ENCODE results near the gene SF3A1. TPM values are rescaled to one million over a fixed set of nuclear protein-coding genes. Genes with fewer than 3 reads are reported as not detected.
A peak's percentile ranks its signal among the peaks of the same experiment; 100 is the strongest.

SF3A1 gene
- total and polyA plus RNA-seq, 9 of the 15 experiments (the other 6 are each of a cell fraction or from before 2014, with no cell fraction given) = 6.7 to 228 (median 13.0) TPM

DNA sequence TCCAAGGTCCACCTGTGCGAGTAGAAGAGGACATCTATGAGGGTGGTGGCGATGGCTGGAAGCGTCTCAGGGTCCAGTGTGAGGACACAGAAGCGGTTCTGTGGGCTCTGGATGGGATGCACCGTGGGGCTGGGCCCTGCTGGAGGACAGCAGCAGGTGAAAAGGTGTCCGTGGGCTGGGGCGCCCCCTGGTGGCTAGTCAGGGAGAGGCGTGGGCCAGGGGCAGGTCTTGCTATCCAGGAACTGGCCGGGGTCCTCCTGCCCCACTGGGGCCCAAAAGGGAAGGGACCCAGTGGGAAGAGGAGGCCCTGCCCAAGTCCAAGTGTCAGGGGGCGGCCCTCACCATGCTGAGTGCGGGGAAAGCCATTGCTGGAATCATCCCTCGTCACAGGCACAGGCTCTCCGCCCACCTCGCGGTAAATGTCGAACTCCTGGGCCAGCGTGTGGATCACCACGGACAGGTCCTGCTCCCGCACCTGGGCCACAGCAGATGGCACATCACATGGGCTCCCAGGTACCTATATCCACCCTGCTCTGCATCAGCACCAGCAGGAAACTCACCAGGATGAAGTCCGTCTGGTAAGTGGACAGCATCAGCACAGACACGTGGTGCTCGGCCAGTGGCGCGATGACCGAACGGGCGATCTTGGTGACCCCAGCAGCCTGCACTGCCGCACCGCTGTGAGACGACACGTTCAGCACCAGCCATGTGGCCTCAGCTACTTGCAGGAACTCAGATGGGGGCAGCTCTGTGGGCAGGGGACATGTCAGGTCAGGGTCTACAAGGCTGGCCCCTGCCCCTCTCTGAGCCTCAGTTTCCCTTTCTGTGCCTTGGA is 69.7 kb downstream of the SF3A1 start (continued):
- TF ChIP-seq, protein P1, sequence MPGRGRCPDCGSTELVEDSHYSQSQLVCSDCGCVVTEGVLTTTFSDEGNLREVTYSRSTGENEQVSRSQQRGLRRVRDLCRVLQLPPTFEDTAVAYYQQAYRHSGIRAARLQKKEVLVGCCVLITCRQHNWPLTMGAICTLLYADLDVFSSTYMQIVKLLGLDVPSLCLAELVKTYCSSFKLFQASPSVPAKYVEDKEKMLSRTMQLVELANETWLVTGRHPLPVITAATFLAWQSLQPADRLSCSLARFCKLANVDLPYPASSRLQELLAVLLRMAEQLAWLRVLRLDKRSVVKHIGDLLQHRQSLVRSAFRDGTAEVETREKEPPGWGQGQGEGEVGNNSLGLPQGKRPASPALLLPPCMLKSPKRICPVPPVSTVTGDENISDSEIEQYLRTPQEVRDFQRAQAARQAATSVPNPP (IDR thresholded peaks at IDR 0.05; ENCODE audit: borderline replicate concordance, insufficient read depth, insufficient read length) = no peak
- TF ChIP-seq, protein P2, sequence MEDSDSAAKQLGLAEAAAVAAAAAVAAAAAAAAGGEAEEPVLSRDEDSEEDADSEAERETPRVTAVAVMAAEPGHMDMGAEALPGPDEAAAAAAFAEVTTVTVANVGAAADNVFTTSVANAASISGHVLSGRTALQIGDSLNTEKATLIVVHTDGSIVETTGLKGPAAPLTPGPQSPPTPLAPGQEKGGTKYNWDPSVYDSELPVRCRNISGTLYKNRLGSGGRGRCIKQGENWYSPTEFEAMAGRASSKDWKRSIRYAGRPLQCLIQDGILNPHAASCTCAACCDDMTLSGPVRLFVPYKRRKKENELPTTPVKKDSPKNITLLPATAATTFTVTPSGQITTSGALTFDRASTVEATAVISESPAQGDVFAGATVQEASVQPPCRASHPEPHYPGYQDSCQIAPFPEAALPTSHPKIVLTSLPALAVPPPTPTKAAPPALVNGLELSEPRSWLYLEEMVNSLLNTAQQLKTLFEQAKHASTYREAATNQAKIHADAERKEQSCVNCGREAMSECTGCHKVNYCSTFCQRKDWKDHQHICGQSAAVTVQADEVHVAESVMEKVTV (CRISPR knock-in tag; IDR thresholded peaks at IDR 0.05) = 0 out of 2 replicates have a peak, but pooled peaks have one; percentile 12
- peak; percentile 66; the same call in 1 of the 2 replicates for TF ChIP-seq ZBTB7A (IDR thresholded peaks at IDR 0.05; ENCODE audit: borderline replicate concordance, control insufficient read depth, low read depth, low read length)
- no peak for TF ChIP-seq EZH2 (IDR thresholded peaks at IDR 0.05; ENCODE audit: borderline replicate concordance, low read depth, low read length)
- no peak for TF ChIP-seq POU5F1 (IDR thresholded peaks at IDR 0.05; ENCODE audit: borderline replicate concordance, low read depth, low read length, partially characterized antibody)
- TF ChIP-seq ZNF717 (CRISPR knock-in tag; IDR thresholded peaks at IDR 0.05) = no peak
- TF ChIP-seq, protein P3, sequence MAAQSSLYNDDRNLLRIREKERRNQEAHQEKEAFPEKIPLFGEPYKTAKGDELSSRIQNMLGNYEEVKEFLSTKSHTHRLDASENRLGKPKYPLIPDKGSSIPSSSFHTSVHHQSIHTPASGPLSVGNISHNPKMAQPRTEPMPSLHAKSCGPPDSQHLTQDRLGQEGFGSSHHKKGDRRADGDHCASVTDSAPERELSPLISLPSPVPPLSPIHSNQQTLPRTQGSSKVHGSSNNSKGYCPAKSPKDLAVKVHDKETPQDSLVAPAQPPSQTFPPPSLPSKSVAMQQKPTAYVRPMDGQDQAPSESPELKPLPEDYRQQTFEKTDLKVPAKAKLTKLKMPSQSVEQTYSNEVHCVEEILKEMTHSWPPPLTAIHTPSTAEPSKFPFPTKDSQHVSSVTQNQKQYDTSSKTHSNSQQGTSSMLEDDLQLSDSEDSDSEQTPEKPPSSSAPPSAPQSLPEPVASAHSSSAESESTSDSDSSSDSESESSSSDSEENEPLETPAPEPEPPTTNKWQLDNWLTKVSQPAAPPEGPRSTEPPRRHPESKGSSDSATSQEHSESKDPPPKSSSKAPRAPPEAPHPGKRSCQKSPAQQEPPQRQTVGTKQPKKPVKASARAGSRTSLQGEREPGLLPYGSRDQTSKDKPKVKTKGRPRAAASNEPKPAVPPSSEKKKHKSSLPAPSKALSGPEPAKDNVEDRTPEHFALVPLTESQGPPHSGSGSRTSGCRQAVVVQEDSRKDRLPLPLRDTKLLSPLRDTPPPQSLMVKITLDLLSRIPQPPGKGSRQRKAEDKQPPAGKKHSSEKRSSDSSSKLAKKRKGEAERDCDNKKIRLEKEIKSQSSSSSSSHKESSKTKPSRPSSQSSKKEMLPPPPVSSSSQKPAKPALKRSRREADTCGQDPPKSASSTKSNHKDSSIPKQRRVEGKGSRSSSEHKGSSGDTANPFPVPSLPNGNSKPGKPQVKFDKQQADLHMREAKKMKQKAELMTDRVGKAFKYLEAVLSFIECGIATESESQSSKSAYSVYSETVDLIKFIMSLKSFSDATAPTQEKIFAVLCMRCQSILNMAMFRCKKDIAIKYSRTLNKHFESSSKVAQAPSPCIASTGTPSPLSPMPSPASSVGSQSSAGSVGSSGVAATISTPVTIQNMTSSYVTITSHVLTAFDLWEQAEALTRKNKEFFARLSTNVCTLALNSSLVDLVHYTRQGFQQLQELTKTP (IDR thresholded peaks at IDR 0.05; ENCODE audit: low read depth in 1 of 2, partially characterized antibody in 2 of 2) = no peak
- TF ChIP-seq, protein P4, sequence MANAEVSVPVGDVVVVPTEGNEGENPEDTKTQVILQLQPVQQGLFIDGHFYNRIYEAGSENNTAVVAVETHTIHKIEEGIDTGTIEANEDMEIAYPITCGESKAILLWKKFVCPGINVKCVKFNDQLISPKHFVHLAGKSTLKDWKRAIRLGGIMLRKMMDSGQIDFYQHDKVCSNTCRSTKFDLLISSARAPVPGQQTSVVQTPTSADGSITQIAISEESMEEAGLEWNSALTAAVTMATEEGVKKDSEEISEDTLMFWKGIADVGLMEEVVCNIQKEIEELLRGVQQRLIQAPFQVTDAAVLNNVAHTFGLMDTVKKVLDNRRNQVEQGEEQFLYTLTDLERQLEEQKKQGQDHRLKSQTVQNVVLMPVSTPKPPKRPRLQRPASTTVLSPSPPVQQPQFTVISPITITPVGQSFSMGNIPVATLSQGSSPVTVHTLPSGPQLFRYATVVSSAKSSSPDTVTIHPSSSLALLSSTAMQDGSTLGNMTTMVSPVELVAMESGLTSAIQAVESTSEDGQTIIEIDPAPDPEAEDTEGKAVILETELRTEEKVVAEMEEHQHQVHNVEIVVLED (CRISPR knock-in tag; IDR thresholded peaks at IDR 0.05) = no peak
- no peak for TF ChIP-seq SMAD2 (IDR thresholded peaks at IDR 0.05; ENCODE audit: low read depth, low read length)
- no peak for TF ChIP-seq NR1H2 (CRISPR knock-in tag; IDR thresholded peaks at IDR 0.05)
- TF ChIP-seq TEAD2 (tag; IDR thresholded peaks at IDR 0.05) = no peak
- no peak for TF ChIP-seq ZFX (CRISPR knock-in tag; IDR thresholded peaks at IDR 0.05)

All from K562 (cell line).